RCC 7860 (cell line): ENCODE results near the gene TYSND1.
"Not testable (repeated sequence)": the region's sequence is repeated elsewhere in the genome, so short reads cannot be mapped to it uniquely, and the experiment has no call there.

Source experiments
- DNase-seq: peaks from one replicate; pipeline ENCODE4 v3.0.0-alpha.2; 2015; ENCODE audit warnings: low spot score
- FAIRE-seq: peaks from 2 replicates; lab custom pipeline; 2012; peaks lifted over from hg19 to GRCh38; lab: Jason Lieb, UNC

Gene TYSND1

DNA sequence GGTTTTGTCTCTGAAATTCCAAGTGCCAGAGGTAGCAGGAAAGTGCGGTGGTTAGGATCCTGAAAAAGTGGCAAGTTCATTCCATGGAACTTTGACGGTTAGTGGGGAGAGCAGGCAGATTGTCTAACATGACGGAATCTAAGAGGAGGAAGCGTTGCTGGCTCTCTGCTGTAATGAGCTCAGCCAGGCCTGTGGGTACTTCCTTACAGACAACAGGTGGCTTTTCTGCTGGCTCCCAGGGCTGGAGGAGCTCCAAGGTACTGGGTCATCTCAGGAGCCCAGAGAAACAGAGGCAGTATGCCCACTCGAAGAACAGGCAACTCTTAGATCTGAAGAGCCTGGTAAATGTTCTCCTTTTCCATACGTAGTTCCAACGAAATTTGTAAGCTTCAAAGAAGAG is 10.8 kb downstream of the TYSND1 start:
- FAIRE-seq (no peak), DNase-seq (no peak)

GRCh38 chr10:70135046-70135445 is 11.5 kb downstream of the TYSND1 start:
- DNase-seq (no peak), FAIRE-seq (no peak)

DNA sequence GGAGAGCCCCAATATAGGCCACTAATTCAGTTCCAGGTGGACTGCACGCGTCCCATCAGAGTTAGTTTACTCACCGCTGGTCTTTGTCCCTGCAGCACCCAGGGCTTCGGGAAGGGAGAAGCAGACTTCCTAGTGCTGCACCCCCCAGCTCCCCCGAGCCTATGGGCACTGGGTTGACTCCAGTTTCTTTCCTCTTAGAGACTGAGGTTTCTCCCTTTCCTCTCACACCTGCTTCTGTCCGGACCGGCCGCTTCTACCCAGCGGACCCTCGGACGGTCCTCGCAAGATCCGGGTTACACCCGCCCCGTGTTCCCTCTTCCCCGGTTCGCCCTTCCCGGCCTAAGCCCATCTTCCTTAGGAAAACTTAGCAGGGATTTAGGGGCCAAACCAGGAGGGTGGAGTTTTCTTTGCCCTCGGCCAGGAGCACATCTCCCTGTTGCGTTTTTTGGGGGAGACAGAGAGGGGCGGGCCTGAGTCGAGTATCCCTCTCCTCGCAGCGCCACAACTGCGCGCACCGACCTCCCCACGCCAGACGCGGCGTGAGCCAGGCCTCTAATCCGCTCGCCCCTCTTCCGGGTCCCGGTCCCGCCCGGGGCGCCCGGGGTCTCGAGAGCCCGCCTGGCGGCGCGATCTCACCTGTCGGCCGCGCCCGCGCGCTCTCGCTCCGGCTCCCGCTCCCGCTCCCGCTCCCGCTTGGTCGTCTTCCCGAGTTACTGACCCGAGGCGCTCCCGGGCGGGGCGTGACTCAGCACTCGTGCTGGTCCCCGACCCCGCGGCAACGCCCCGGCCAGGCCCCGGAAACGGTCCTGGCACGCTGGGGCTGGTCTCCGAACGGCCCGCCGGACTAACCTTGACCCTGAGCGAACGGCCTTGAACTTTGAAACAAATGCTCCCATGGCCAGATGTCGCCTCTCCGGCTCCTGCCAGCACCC is 14.1 kb downstream of the TYSND1 start, which contains the start of gene AIFM2:
AIFM2 (minus strand) TSS at position 728 of the 932 bp plus-strand sequence. CDS start 8,741 bp downstream, outside the sequence.
- peak; percentile 63 for DNase-seq
- FAIRE-seq, result no peak

DNA sequence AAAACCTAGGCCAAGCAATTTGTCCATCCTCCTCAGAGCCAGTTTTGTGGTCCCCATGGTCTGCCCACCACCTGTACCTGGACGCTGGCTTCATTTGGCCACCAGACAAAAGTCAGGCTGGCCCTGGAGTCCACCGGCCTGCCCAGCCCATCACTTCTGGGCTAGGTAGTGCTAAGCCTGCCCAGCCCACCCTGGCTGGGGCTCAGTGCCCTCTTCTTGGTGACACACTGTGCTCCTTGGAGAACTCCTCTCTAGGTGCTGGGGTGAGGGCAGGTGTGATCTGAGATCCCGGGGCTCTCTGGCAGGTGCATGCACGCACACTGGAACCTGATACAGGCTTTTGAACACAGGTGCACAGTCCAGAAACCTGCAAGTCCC is 15.0 kb downstream of the TYSND1 start:
- DNase-seq (no peak), FAIRE-seq (no peak)

DNA sequence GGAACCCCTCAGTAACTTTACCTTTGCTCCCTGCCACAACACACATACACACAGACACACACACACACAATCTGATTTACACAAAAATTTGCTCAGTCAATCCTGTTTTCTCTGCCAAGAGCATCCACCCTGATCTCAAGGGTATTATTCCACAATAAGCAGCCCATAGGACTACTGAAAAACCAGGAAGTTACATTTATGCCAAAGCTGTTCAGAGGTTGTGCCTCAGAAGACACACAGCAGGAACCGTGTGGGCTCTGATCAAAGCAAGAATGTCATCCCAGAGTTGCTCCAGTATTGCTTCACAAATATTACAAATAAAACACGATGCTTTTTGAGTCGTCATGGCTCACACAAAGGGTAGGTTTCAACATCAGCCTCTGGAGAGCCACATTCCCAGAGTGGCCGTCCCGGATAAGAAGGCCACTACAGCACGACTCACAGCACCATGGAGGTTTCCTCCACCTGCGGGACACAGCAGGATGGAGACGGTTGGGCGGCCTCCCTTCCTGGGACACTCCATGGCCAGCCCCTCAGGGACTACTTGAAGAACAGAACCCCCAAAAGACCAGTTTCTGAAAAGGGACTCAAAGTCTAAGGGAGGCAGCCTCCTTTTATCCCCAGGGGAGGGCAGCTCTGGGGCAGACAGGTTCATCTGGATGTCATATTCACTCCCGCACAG is 15.5 kb downstream of the TYSND1 start:
- FAIRE-seq (no peak), DNase-seq (peak; percentile 44)

- no peak for FAIRE-seq
Observed at GRCh38 chr10:70126700-70127395, 19.7 kb downstream of the TYSND1 start.

GRCh38 chr10:70125918-70126552 is 20.5 kb downstream of the TYSND1 start:
- no peak for FAIRE-seq
- no peak for DNase-seq

More at GRCh38 chr10:70126700-70127395, 19.7 kb downstream of the TYSND1 start:
- DNase-seq, result no peak

DNA sequence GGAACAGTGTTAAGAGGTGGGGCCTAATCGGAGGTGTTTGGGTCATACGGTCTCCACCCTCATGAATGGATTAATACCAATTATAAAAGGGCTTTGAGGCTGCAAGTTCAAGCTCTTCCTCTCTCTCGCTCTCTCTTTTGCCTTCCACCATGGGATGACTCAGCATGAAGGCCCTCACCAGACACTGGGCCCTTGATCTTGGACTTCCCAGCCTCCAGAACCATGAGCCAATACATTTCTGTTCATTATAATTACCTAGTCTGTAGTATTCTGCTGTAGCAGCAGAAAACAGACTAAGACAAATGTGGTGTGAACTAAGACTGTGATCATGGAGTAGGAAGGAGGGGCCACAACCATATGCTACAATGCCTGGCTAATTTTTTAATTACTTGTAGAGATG is 21.6 kb downstream of the TYSND1 start:
- DNase-seq, result no peak
- no peak for FAIRE-seq

DNA sequence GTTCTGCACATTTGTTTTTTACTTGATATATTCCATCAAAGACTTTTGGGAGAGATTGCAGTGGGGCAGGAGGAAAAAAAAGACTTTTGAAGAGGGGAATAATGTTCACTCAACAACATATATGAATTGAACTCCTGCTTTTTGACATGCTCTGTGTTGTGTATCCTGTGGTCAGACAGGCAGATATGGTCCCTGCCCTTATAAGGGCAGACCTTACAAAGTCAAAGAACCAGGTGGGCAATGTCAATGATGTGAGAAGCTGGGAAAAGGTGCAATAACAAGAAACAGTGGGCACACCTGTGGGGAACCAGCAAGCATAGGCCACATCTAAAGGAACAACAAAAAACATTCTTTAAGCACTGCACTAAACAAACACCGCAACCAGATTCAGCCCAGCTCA is 22.1 kb downstream of the TYSND1 start:
- DNase-seq, result no peak
- no peak for FAIRE-seq

DNA sequence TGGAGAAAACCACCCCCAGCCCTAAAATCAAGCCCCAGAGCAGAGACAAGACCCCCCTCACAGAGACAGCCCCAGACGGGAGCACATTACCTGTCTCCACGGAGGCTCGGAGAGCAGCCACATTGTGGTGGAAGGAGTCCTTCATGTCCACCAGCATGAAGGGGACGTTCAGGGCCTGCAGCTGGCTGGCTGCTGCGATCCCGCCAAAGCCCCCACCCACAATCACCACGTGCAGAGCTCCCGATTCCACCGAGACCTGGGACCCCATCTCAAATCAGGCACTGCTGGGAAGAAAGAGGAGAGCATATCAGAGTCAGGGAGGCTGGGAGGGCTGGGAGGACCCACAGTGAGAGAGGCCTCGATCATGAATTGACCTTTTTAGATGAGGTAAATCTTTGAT is 22.7 kb downstream of the TYSND1 start:
- no peak for FAIRE-seq

GRCh38 chr10:70123166-70123565 is 23.3 kb downstream of the TYSND1 start:
- not testable (repeated sequence) for FAIRE-seq, DNase-seq

More for the DNA sequence above, 22.7 kb downstream of the TYSND1 start:
- DNase-seq, result no peak

GRCh38 chr10:70122742-70123141 is 23.8 kb downstream of the TYSND1 start:
- FAIRE-seq, result no peak
- DNase-seq, result no peak

DNA sequence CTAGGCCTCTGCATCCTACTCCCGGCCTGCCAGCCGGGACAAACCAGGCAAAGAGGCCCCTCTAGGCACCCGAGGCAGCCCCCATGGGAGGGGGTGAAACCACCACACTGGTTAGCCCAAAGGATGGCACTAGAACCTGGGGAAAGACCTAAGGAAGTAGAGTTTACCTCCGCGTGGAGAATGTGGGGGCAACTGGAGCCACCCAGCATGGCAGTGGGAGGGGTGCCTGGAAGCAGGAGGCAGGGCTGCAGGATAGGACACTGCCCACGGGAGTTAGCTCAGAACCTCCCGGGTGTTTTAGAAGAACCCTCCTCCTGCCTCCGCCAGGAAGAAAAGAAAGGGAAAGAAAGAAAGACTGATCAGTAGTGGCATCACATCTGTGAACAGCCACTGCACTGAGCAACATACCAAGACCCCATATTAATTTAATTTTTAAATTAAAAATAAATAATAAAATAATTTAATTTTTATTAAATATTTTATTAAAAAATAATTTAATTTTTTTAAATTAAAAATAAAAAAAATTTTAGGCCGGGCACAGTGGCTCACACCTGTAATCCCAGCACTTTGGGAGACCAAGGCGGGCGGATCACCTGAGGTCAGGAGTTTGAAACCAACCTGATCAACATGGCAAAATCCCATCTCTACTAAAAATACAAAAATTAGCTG is 25.1 kb downstream of the TYSND1 start:
- FAIRE-seq, result no peak

GRCh38 chr10:70120417-70120816 is 26.1 kb downstream of the TYSND1 start:
- DNase-seq (no peak), FAIRE-seq (no peak)

More for the DNA sequence above, 25.1 kb downstream of the TYSND1 start:
- no peak for DNase-seq

- FAIRE-seq, result no peak
- no peak for DNase-seq
Observed at GRCh38 chr10:70119623-70120022, 26.9 kb downstream of the TYSND1 start.

GRCh38 chr10:70119197-70119596 is 27.3 kb downstream of the TYSND1 start:
- DNase-seq, result no peak
- FAIRE-seq, result no peak

DNA sequence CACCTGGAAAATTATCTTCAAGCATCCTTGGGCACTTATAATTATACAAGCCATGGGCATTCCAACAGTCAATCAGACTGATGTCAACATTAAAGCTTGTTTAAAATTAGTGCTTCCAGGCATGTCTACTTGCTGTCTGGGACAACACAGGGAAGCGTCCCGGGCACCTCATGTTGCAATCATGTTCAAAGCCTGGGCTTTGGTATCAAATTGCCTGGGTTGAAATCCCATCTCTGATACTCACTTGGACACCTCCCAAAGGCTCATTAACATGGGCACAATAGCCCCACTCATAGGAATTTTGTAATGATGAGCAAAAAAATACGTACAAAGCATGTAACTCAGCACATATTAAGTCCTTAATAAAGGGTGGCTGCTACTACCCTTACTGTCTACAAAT is 28.3 kb downstream of the TYSND1 start:
- DNase-seq, result no peak
- no peak for FAIRE-seq

- FAIRE-seq (no peak), DNase-seq (no peak)
Observed at GRCh38 chr10:70117646-70118045, 28.9 kb downstream of the TYSND1 start.

GRCh38 chr10:70115948-70116682 is 30.4 kb downstream of the TYSND1 start:
- FAIRE-seq (no peak), DNase-seq (peak; percentile 14)

DNA sequence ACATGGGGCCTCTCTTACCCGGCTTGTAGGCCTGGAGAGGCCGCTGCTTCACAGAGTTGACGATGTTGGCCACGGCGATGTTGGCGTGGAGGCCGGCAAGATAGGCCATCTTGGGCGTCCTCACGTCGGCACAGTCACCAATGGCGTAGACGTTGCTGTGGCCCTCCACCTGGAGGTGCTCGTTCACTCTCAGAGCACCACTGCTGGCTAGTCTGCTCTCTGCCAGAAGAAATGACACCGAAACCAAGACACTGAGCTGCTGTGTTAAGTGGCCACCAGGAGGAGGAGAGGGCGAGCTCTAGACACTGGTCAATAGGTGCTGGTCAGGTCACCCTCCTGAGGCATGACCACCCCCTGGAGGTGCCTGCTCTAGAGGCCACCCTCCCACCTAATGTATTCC is 31.6 kb downstream of the TYSND1 start:
- no peak for FAIRE-seq
- no peak for DNase-seq
